ENCODE measurements around the gene DMKN. TPM values are rescaled to one million over a fixed set of nuclear protein-coding genes. Genes with fewer than 3 reads are reported as not detected.

Gene DMKN
- total and polyA plus RNA-seq, 12 donors = 2.0 to 32.2 (median 8.0) TPM

DNA sequence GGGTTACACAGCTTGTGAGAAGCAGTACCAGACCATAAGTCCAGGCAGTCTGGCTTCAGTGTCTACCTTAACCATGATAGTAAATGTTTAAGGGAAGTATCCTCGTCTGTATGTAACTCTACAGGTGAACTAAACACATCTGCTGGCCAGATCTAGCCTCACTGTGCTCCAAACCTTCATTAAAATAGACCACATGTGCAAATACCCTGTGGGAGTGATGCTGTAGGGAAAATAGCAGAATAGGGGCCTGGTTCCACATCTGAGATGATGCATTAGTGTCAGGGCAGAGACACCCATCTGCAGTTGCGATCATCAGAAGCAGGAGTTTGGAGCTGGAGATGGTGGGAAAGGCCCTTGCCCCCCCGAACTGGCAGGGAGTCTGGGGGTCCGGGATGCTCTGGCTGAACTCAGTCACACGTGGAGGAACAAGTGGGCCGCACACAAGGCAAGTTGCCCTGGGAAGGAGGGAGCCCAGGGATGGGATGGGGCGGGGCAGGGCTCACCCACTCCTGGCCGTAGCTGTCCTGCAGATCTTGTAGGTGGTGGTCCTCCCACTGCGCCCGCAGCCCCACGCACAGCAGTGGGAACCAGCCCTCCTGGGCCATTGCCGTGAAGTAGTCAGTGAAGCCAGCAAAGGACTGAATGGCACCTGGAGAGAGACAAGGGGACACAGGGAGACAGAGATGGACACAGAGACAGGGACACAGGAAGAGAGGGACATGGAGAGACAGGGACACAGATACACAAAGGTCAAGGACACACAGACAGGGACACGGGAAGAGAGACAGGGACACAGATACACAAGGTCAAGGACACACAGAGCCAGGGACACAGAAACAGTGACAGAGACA is 39.3 kb upstream of the DMKN start:
- intact Hi-C loops (cut with DNase I) = loop anchor here in 2 of 10 donors (5.0 to 10.0 kb wide), 3 partner anchors 60 to 165 kb away; partner anchors contain the start of genes KMT2B (in 2 of the 2) and HAUS5 (in 1 of the 2)
- 69 to 74% methylated on average over 13 of the region's 13 CpGs for WGBS, 2 donors
- H3K27ac ChIP-seq = no peak overlapping the region
- H3K4me1 ChIP-seq = peaks cover 0 to under 1% (median 0%) of the 10 kb centered on the region in 9 donors
- H3K9me3 ChIP-seq = no peaks in the 10 kb centered on the region
- no peak overlapping the region for H3K4me3 ChIP-seq
- TF ChIP-seq, protein P1, sequence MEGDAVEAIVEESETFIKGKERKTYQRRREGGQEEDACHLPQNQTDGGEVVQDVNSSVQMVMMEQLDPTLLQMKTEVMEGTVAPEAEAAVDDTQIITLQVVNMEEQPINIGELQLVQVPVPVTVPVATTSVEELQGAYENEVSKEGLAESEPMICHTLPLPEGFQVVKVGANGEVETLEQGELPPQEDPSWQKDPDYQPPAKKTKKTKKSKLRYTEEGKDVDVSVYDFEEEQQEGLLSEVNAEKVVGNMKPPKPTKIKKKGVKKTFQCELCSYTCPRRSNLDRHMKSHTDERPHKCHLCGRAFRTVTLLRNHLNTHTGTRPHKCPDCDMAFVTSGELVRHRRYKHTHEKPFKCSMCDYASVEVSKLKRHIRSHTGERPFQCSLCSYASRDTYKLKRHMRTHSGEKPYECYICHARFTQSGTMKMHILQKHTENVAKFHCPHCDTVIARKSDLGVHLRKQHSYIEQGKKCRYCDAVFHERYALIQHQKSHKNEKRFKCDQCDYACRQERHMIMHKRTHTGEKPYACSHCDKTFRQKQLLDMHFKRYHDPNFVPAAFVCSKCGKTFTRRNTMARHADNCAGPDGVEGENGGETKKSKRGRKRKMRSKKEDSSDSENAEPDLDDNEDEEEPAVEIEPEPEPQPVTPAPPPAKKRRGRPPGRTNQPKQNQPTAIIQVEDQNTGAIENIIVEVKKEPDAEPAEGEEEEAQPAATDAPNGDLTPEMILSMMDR (IDR thresholded peaks at IDR 0.05) = no peak
- DNase-seq = no peak
- no peak for ATAC-seq
- peaks cover 0 to 16% (median 12%) of the 10 kb centered on the region in 7 donors for H3K27me3 ChIP-seq
- H3K36me3 ChIP-seq = peaks cover 0 to 5% (median 0%) of the 10 kb centered on the region in 9 donors

DNA sequence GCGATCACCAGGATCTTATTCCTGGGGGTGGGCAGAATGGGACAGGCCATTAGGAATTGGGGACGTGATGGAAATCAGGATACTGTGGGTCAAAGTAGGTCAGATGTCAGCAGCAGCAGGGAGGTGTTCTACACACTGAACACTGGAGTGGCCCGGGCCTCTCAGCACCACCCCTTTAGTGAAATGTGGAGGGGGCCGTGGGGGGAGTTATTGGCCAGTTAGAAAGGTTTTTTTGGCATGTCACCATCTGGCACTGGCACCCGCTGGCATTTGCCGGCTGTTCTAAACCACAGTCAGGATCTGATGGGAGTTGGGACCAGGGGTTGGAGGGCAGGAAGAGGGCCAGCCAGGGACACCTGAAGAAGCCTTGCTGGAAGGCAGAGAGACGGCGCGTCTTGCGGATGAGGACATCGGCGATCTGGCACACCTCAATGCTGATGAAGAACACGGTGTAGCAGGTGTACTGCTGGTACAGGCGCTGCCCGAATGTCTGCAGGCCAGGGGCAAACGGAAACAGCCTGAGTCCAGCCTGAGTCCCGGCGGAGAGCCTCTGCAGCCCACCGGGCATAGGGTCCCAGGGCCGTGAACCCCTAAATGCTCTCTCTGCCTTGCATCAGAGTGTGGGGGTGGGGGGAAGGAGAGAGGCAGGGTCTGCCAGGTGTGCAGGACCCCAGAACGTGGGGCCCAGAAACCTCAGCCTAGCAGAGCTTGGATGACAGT is 37.8 kb upstream of the DMKN start:
- Histone ChIP-seq H3K27ac (no peak overlapping the region), H3K4me3 (no peak overlapping the region), H3K36me3 (peaks cover 0 to 15% (median 0%) of the 10 kb centered on the region in 9 donors), H3K4me1 (peaks cover 0 to 10% (median 8%) of the 10 kb centered on the region in 9 donors), H3K27me3 (peaks cover 0 to 2% (median 0%) of the 10 kb centered on the region in 7 donors), H3K9me3 (no peaks in the 10 kb centered on the region)
- no peak for DNase-seq
- intact Hi-C loops (cut with DNase I) = loop anchor here in 2 of 10 donors (5.0 to 10.0 kb wide), 3 partner anchors 61 to 166 kb away; partner anchors contain the start of genes KMT2B (in 2 of the 2) and HAUS5 (in 1 of the 2)
- 86 to 89% methylated on average over 21 of the region's 21 CpGs for WGBS, 2 donors
- TF ChIP-seq, protein P1 (IDR thresholded peaks at IDR 0.05) = no peak
- no peak for ATAC-seq

DNA sequence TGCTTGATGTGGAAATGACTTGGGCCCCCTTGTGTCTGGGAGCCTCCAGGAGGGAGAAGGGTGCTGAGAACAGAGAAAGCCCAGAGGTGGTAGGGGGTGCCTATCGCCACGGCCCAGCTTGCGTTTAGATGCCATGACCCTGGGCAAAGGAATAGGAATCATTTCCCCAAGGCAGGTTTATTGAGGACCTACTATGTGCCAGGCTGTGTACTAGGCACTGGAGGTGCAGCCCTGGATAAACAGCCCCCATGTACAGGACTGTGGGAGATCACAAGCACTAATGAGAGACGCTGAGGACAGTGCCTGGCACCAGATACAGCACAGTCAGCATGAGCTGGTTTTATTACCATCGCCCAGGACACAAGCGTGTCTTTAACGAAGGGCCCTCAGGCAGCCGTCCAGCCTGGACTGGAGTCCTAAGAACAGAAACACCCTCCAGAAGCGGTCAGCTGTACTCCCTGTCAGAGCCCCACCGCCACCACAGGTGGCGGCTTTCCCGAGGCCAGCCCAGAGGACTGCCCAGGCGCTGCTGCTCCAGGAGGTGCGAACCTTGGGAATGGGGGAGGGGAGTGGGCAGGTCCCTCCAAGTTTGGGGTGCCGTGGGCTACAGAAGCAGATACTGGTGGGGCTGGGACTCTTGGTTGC is 36.6 kb upstream of the DMKN start:
- TF ChIP-seq, protein P1 (IDR thresholded peaks at IDR 0.05) = no peak
- 89 to 94% methylated on average over 15 of the region's 15 CpGs for WGBS, 2 donors
- H3K27ac ChIP-seq = no peak overlapping the region
- H3K4me1 ChIP-seq = peaks cover 0 to 17% (median 13%) of the 10 kb centered on the region in 9 donors
- no peaks in the 10 kb centered on the region for H3K9me3 ChIP-seq
- DNase-seq = no peak
- H3K27me3 ChIP-seq = no peaks in the 10 kb centered on the region
- intact Hi-C loops (cut with DNase I) = loop anchor here in 9 of 10 donors (1.0 to 10.0 kb wide), 8 partner anchors 62 to 385 kb away; partner anchors contain the start of genes KMT2B (in 6 of the 9), ETV2 (in 3 of the 9), COX6B1 (in 2 of the 9) and HAUS5 (in 2 of the 9)
- peaks cover 0 to 15% (median 0%) of the 10 kb centered on the region in 9 donors for H3K36me3 ChIP-seq
- no peak overlapping the region for H3K4me3 ChIP-seq
- ATAC-seq = no peak

Data from heart right ventricle (tissue), 16 donors.